Bronchial epithelial cell (primary cell): Measurements from ENCODE around the gene USP44. TPM values are rescaled to one million over a fixed set of nuclear protein-coding genes. Genes with fewer than 3 reads are reported as not detected.

Experiments
- DNase-seq: peaks from one replicate; pipeline ENCODE4 v3.0.0-alpha.2; 2010; ENCODE audit warnings: low read depth
- FAIRE-seq: peaks from 2 replicates; lab custom pipeline; 2011; peaks lifted over from hg19 to GRCh38; lab: Jason Lieb, UNC
- H3K27me3 ChIP-seq: 2 replicates; pipeline ENCODE4 v1.5.1; 2011; ENCODE audit warnings: low read length; ENCODE audit not compliant: control insufficient read depth, insufficient read depth
- H3K36me3 ChIP-seq: 2 replicates; pipeline ENCODE4 v1.5.1; 2011; ENCODE audit warnings: low read length; ENCODE audit not compliant: control insufficient read depth, insufficient read depth
- H3K4me3 ChIP-seq: 2 replicates; pipeline ENCODE4 v1.5.1; 2011; ENCODE audit warnings: mild to moderate bottlenecking, low read depth, low read length, control low read depth
- total RNA-seq: library from RNA; depleted of rRNA; stranded (reverse); fragments of >200 nt; gene quantifications from 2 replicates; pipeline ENCODE4 v1.2.1, GENCODE V29; 2014
- TF ChIP-seq, protein P1 (sequence below): IDR thresholded peaks from 2 replicates; pipeline ENCODE4 v1.5.1; 2011; ENCODE audit warnings: mild to moderate bottlenecking, moderate library complexity, low read length, control low read depth, inconsistent platforms; ENCODE audit not compliant: insufficient read depth, severe bottlenecking

Gene USP44
- total RNA-seq, 1 donor from 2014 or later: 0.26 TPM

DNA sequence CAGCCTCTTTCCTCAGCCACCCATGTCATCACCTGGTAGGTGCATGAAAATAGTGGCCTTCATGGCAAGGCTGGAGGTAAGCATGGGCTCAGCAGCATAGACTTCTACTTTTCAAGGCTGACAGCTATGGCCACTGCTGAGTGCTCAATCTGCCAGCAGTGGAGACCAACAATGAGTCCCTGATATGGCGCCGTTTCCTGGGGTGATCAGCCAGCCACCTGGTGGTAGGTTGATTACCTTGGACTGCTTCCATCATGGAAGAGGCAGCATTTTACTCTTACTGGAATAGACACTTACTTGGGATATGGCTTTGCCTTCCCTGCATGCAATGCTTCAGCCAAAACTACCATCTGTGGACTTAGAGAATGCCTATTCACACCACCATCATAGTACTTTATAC is 39.5 kb upstream of the USP44 start:
- TF ChIP-seq, protein P1, sequence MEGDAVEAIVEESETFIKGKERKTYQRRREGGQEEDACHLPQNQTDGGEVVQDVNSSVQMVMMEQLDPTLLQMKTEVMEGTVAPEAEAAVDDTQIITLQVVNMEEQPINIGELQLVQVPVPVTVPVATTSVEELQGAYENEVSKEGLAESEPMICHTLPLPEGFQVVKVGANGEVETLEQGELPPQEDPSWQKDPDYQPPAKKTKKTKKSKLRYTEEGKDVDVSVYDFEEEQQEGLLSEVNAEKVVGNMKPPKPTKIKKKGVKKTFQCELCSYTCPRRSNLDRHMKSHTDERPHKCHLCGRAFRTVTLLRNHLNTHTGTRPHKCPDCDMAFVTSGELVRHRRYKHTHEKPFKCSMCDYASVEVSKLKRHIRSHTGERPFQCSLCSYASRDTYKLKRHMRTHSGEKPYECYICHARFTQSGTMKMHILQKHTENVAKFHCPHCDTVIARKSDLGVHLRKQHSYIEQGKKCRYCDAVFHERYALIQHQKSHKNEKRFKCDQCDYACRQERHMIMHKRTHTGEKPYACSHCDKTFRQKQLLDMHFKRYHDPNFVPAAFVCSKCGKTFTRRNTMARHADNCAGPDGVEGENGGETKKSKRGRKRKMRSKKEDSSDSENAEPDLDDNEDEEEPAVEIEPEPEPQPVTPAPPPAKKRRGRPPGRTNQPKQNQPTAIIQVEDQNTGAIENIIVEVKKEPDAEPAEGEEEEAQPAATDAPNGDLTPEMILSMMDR: no peak
- no peak for DNase-seq
- no peak for FAIRE-seq
- Histone ChIP-seq H3K36me3 (no peaks in the 10 kb centered on the region), H3K27me3 (no peaks in the 10 kb centered on the region), H3K4me3 (no peak overlapping the region)

DNA sequence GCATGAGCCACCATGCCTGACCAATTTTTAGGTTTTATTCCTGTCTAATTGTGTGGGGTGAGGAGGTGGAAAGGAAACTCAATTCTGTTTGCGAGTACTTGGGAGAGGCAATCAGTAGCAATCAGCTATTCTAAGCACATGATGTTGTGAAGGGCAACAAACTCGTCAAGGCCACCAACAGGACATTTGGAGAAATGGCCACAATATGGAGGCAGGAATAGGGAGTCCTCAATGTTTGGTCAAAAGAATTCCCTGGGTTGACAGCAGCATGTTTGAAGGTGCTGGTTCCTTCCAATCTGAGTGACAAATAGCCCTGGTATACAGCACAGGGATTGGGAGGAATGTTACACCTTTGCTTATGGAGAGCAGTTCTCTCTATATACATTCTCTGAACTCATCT is 32.7 kb upstream of the USP44 start:
- FAIRE-seq: peak; percentile 36
- DNase-seq: no peak
- TF ChIP-seq, protein P1: no peak
- Histone ChIP-seq H3K36me3 (no peaks in the 10 kb centered on the region), H3K4me3 (no peak overlapping the region), H3K27me3 (no peaks in the 10 kb centered on the region)

DNA sequence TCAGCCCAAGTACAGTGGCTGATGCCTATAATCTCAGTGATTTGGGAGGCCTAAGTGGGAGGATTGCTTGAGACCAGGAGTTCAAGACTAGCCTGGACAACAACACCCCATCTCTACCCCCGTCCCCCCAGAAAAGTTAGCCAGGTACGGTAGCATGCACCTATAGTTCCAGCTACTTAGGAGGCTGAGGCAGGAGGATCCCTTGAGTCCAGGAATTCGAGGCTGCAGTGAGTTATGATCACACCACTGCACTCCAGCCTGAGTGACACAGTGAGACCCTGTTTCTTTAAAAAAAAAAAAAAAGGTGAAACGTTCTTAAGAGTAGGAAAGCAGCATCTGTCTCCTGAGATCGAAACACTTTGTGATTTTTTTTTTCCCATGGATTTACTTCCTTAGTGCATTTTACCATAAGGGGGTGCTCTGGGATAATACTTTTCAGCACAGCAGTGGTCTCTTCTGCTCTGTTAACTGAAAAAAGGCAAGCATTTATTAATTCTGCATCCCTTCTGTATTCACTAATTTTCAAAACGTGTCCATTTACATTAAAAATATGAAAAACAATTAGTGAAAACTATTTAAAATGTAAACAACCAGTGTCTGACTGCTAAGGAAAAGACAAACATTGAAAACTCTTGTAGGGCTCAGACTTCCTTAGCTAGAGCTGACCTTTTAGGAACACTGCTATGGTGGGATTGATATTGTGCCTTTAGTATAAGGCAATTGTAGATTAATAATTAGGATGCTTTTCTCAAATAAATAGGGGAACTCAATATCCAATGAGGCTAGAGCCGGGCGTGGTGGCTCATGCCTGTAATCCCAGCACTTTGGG is 31.2 kb upstream of the USP44 start:
- TF ChIP-seq, protein P1: peak; percentile 34
- Histone ChIP-seq H3K27me3 (peaks cover 4% of the 10 kb centered on the region), H3K36me3 (no peaks in the 10 kb centered on the region), H3K4me3 (no peak overlapping the region)
- peak; percentile 48 for DNase-seq
- FAIRE-seq: no peak

DNA sequence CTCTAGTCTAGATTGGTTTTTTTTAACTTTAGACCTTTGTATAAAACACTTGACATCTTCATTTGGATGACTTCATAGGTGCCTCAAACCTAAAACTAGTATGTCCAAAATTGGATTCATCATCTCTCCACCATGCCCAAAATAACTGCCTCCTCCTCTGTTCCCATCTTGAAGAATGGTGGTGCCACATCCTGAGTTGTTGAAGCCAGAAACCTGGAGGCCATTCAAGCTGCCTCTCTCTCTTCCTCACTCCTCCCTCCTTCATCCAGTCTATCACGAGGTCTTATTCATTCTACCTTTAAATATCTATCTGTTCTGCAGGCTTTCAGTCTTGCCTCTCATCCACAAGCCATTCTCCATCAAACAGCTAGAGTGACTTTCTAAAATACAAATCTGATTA is 26.5 kb upstream of the USP44 start:
- no peak for FAIRE-seq
- no peaks in the 10 kb centered on the region for H3K36me3 ChIP-seq

DNA sequence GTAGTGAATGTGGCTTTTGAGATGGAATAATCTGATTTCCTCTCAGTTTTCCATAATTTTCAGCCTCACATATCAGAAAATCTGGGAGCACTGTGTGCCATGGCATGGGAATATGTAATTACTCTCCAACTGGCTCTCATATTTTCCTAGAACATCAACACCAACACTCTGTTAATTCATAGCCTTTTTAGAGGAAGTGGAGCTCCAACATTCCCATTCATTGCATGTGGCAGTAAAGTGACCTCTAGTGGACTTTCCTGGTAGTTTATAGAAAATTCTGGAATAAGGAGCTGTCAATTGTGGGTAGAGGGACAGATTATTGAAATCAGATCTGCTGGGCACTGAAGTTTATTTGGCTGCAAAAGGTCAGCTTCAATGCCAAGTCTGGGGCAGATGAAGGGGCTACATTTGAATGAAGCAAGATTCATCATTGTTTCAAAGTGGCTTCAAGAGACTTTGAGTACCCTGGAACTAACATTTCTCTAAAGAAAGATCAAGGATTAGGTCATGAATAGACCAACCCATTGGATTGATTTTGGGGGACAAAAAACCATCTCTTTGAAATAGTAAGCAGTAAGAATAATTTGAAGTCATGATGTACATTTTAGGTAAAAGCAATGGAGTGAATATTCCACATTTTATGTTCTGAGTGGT is 23.6 kb upstream of the USP44 start:
- TF ChIP-seq, protein P1: peak; percentile 61
- DNase-seq (peak; percentile 61), FAIRE-seq (no peak)
- no peaks in the 10 kb centered on the region for H3K36me3 ChIP-seq
- H3K27me3 ChIP-seq: peaks cover 4% of the 10 kb centered on the region
- H3K4me3 ChIP-seq: no peak overlapping the region

More for the DNA sequence above, 26.5 kb upstream of the USP44 start:
- Histone ChIP-seq H3K4me3 (no peak overlapping the region), H3K27me3 (peaks cover 4% of the 10 kb centered on the region)
- DNase-seq: no peak
- TF ChIP-seq, protein P1: no peak
